Cerebellar nuclear complex (tissue), 1 donor: ENCODE measurements around the gene KIF2C.
"Not testable (repeated sequence)": the region's sequence is repeated elsewhere in the genome, so short reads cannot be mapped to it uniquely, and the experiment has no call there.

ENCODE experiments used
- DNase-seq, 2 experiments: peaks; one replicate each; lab custom pipeline; 2025; lab: John Stamatoyannopoulos, UW

The KIF2C gene

GRCh38 chr1:44719318-44719717, 20.3 kb upstream of the KIF2C start:
- DNase-seq: no peak

- DNase-seq: no peak
These were observed 19.4 kb upstream of the KIF2C start for GRCh38 chr1:44720281-44720680.

- no peak for DNase-seq
These were observed 17.9 kb upstream of the KIF2C start for GRCh38 chr1:44721485-44722361.

GRCh38 chr1:44723064-44723463, 16.6 kb upstream of the KIF2C start:
- DNase-seq: no peak

GRCh38 chr1:44723496-44724295, 15.9 kb upstream of the KIF2C start:
- no peak for DNase-seq

GRCh38 chr1:44724296-44724954, 15.2 kb upstream of the KIF2C start:
- no peak for DNase-seq

GRCh38 chr1:44724955-44725698, 14.5 kb upstream of the KIF2C start:
- DNase-seq: no peak

GRCh38 chr1:44730741-44731512, 8.7 kb upstream of the KIF2C start, which contains the start of gene RNU5D-1:
Gene RNU5D-1, minus strand, starts transcription at chr1:44731170.
- DNase-seq: peak in 1 of 2 experiments; percentile 51

- DNase-seq: no peak
These were observed 6.3 kb upstream of the KIF2C start for GRCh38 chr1:44733365-44733764.

GRCh38 chr1:44733784-44734183, 5.9 kb upstream of the KIF2C start:
- DNase-seq: no peak

- no peak for DNase-seq
These were observed 3.6 kb upstream of the KIF2C start for GRCh38 chr1:44735992-44736391.

GRCh38 chr1:44738953-44739306, 707 bp upstream of the KIF2C start:
- not testable (repeated sequence) for DNase-seq

- no peak for DNase-seq
These were observed 561 bp downstream of the KIF2C start for GRCh38 chr1:44740179-44740617.

- DNase-seq: no peak
These were observed 3.6 kb downstream of the KIF2C start for GRCh38 chr1:44743211-44743610.

GRCh38 chr1:44747878-44748277, 8.2 kb downstream of the KIF2C start:
- DNase-seq: no peak

GRCh38 chr1:44757420-44757819, 17.8 kb downstream of the KIF2C start:
- DNase-seq: no peak

GRCh38 chr1:44759077-44759476, 19.4 kb downstream of the KIF2C start:
- DNase-seq: no peak

GRCh38 chr1:44760876-44761275, 21.2 kb downstream of the KIF2C start:
- DNase-seq: no peak

- DNase-seq: not testable (repeated sequence)
These were observed 26.8 kb downstream of the KIF2C start for GRCh38 chr1:44766421-44766820.

- peak in 1 of 2 experiments; percentile 73 for DNase-seq
These were observed 35.7 kb downstream of the KIF2C start, which contains the start of gene RPS8 for GRCh38 chr1:44775078-44775929. Gene RPS8, plus strand, starts transcription at chr1:44775540. Its CDS starts 57 bp downstream, at chr1:44775597.
